ENCODE data around the gene FCF1.

Gene FCF1

GRCh38 chr14:74785056-74785613 is 72.2 kb downstream of the FCF1 start:
- CTCF ChIA-PET = interaction anchor here (0.7 to 1.9 kb wide), 6 partner anchors 9 to 176 kb away, joined by 3 to 7 read pairs (median 4); partner anchors contain the start of gene YLPM1
- no peak for DNase-seq (ENCODE audit: low read depth, low spot score)
- H3K4me3 ChIP-seq (ENCODE audit: low read depth, low read length) = no peak overlapping the region
- TF ChIP-seq, protein P1, sequence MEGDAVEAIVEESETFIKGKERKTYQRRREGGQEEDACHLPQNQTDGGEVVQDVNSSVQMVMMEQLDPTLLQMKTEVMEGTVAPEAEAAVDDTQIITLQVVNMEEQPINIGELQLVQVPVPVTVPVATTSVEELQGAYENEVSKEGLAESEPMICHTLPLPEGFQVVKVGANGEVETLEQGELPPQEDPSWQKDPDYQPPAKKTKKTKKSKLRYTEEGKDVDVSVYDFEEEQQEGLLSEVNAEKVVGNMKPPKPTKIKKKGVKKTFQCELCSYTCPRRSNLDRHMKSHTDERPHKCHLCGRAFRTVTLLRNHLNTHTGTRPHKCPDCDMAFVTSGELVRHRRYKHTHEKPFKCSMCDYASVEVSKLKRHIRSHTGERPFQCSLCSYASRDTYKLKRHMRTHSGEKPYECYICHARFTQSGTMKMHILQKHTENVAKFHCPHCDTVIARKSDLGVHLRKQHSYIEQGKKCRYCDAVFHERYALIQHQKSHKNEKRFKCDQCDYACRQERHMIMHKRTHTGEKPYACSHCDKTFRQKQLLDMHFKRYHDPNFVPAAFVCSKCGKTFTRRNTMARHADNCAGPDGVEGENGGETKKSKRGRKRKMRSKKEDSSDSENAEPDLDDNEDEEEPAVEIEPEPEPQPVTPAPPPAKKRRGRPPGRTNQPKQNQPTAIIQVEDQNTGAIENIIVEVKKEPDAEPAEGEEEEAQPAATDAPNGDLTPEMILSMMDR (IDR thresholded peaks at IDR 0.05; ENCODE audit: insufficient read depth, low read length, missing control alignments) = no peak
- POLR2A ChIA-PET = no interaction called here

- CTCF ChIA-PET = no interaction called here
- no peak for DNase-seq (ENCODE audit: low read depth, low spot score)
- TF ChIP-seq, protein P1 (IDR thresholded peaks at IDR 0.05; ENCODE audit: insufficient read depth, low read length, missing control alignments) = no peak
- no peak overlapping the region for H3K4me3 ChIP-seq (ENCODE audit: low read depth, low read length)
- POLR2A ChIA-PET = no interaction called here
These were observed 73.9 kb downstream of the FCF1 start for GRCh38 chr14:74786796-74787315.
